ENCODE measurements around the gene HMGCR. TPM values are rescaled to one million over a fixed set of nuclear protein-coding genes. Genes with fewer than 3 reads are reported as not detected.

Gene HMGCR
- total and polyA plus RNA-seq, 9 of the 15 experiments (the other 6 are each of a cell fraction or from before 2014, with no cell fraction given): 29.5 to 155 (median 61.5) TPM

GRCh38 chr5:75336615-75337336 lies at the start of gene HMGCR (continued):
- peak in 1 of 2 experiments; percentile 63; a peak in 2 of 4 replicates for TF ChIP-seq MAZ (CRISPR knock-in tag; conservative IDR thresholded peaks at IDR 0.05 in 1 of 2, IDR thresholded peaks at IDR 0.05 in 1 of 2)
- peak; percentile 84 for TF ChIP-seq FOXM1 (IDR thresholded peaks at IDR 0.05; ENCODE audit: low read depth)
- 0 out of 2 replicates have a peak, but pooled peaks have one; percentile 57 for TF ChIP-seq FOXM1 (CRISPR knock-in tag; IDR thresholded peaks at IDR 0.05; ENCODE audit: low read depth)
- no peak for TF ChIP-seq ZNF444 (CRISPR knock-in tag; IDR thresholded peaks at IDR 0.05)
- no peak for TF ChIP-seq CREBBP (IDR thresholded peaks at IDR 0.05; ENCODE audit: low read depth, low read length)
- TF ChIP-seq TOE1 (IDR thresholded peaks at IDR 0.05; ENCODE audit: borderline replicate concordance): peak; percentile 58
- no peak for TF ChIP-seq TOE1 (CRISPR knock-in tag; IDR thresholded peaks at IDR 0.05; ENCODE audit: borderline replicate concordance, low read depth)
- no peak; the same call in 1 of the 2 replicates for TF ChIP-seq POLR2AphosphoS2 (IDR thresholded peaks at IDR 0.05; ENCODE audit: low read length)
- no peak for TF ChIP-seq CAMTA2 (CRISPR knock-in tag; conservative IDR thresholded peaks at IDR 0.05)
- TF ChIP-seq PREB (CRISPR knock-in tag; IDR thresholded peaks at IDR 0.05): no peak
- no peak for TF ChIP-seq BRF1 (IDR thresholded peaks at IDR 0.05; ENCODE audit: borderline replicate concordance, extremely low read depth, insufficient read length)
- TF ChIP-seq ZNF445 (CRISPR knock-in tag; IDR thresholded peaks at IDR 0.05; ENCODE audit: low read depth): no peak
- TF ChIP-seq, protein P1, sequence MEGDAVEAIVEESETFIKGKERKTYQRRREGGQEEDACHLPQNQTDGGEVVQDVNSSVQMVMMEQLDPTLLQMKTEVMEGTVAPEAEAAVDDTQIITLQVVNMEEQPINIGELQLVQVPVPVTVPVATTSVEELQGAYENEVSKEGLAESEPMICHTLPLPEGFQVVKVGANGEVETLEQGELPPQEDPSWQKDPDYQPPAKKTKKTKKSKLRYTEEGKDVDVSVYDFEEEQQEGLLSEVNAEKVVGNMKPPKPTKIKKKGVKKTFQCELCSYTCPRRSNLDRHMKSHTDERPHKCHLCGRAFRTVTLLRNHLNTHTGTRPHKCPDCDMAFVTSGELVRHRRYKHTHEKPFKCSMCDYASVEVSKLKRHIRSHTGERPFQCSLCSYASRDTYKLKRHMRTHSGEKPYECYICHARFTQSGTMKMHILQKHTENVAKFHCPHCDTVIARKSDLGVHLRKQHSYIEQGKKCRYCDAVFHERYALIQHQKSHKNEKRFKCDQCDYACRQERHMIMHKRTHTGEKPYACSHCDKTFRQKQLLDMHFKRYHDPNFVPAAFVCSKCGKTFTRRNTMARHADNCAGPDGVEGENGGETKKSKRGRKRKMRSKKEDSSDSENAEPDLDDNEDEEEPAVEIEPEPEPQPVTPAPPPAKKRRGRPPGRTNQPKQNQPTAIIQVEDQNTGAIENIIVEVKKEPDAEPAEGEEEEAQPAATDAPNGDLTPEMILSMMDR (IDR thresholded peaks at IDR 0.05 in 2 of 3, conservative IDR thresholded peaks at IDR 0.05 in 1 of 3; ENCODE audit: insufficient read depth in 2 of 3, low read depth in 1 of 3, low read length in 3 of 3): peak; percentile 61 to 75 (median 65); a peak in 5 of 6 replicates
- TF ChIP-seq DMBX1 (CRISPR knock-in tag; IDR thresholded peaks at IDR 0.05; ENCODE audit: borderline replicate concordance): 0 out of 2 replicates have a peak, but pooled peaks have one; percentile 1
- no peak; the same call in 1 of the 2 replicates for TF ChIP-seq ZBTB5 (IDR thresholded peaks at IDR 0.05)
- TF ChIP-seq ETV5 (CRISPR knock-in tag; IDR thresholded peaks at IDR 0.05; ENCODE audit: low read depth): peak; percentile 66; the same call in 1 of the 2 replicates
- no peak for TF ChIP-seq NFE2L1 (tag; IDR thresholded peaks at IDR 0.05; ENCODE audit: borderline replicate concordance, low read depth)
- TF ChIP-seq ZBTB33 (CRISPR knock-in tag; IDR thresholded peaks at IDR 0.05): peak; percentile 83
- no peak for TF ChIP-seq PRMT5 (CRISPR knock-in tag; IDR thresholded peaks at IDR 0.05)
- TF ChIP-seq MTA2 (IDR thresholded peaks at IDR 0.05; ENCODE audit: low read depth): no peak
- no peak for TF ChIP-seq ZNF274 (IDR thresholded peaks at IDR 0.05; ENCODE audit: borderline replicate concordance, low read depth, low read length)

Measured in K562 (cell line).